Fibroblast of the aortic adventitia (primary cell): ENCODE measurements around the gene ELK4. TPM values are rescaled to one million over a fixed set of nuclear protein-coding genes. Genes with fewer than 3 reads are reported as not detected.

Experiments used
- DNase-seq: peaks from one replicate; pipeline ENCODE4 v3.0.0-alpha.2; 2010; ENCODE audit warnings: low read depth
- H3K4me3 ChIP-seq: 2 replicates; pipeline ENCODE4 v1.5.1; 2011; ENCODE audit warnings: low read depth, mild to moderate bottlenecking, control low read depth, low read length, moderate library complexity
- total RNA-seq: library from RNA; depleted of rRNA; stranded (reverse); fragments of >200 nt; gene quantifications from 2 replicates; pipeline ENCODE4 v1.2.3, GENCODE V29; 2012; ENCODE audit warnings: low replicate concordance
- TF ChIP-seq, protein P1 (sequence below): IDR thresholded peaks from 2 replicates; pipeline ENCODE4 v1.5.1; 2011; ENCODE audit warnings: mild to moderate bottlenecking, low read length, control low read depth, inconsistent platforms; ENCODE audit not compliant: insufficient read depth

ELK4 gene
- total RNA-seq, result 18.4 and 40.9 TPM in 2 replicates

GRCh38 chr1:205631768-205632668, at the start of gene ELK4:
Gene ELK4 (minus strand): TSS chr1:205632011. CDS start chr1:205623882, 8,129 bp downstream.
- DNase-seq, result peak; percentile 98
- peak within 1 kb of the TSS; percentile 84 for H3K4me3 ChIP-seq
- TF ChIP-seq, protein P1, sequence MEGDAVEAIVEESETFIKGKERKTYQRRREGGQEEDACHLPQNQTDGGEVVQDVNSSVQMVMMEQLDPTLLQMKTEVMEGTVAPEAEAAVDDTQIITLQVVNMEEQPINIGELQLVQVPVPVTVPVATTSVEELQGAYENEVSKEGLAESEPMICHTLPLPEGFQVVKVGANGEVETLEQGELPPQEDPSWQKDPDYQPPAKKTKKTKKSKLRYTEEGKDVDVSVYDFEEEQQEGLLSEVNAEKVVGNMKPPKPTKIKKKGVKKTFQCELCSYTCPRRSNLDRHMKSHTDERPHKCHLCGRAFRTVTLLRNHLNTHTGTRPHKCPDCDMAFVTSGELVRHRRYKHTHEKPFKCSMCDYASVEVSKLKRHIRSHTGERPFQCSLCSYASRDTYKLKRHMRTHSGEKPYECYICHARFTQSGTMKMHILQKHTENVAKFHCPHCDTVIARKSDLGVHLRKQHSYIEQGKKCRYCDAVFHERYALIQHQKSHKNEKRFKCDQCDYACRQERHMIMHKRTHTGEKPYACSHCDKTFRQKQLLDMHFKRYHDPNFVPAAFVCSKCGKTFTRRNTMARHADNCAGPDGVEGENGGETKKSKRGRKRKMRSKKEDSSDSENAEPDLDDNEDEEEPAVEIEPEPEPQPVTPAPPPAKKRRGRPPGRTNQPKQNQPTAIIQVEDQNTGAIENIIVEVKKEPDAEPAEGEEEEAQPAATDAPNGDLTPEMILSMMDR, result peak; percentile 79

- H3K4me3 ChIP-seq, result no peak overlapping the region
- no peak for DNase-seq
- TF ChIP-seq, protein P1, result no peak
Observed at GRCh38 chr1:205681364-205681763, 49.6 kb upstream of the ELK4 start.

DNA sequence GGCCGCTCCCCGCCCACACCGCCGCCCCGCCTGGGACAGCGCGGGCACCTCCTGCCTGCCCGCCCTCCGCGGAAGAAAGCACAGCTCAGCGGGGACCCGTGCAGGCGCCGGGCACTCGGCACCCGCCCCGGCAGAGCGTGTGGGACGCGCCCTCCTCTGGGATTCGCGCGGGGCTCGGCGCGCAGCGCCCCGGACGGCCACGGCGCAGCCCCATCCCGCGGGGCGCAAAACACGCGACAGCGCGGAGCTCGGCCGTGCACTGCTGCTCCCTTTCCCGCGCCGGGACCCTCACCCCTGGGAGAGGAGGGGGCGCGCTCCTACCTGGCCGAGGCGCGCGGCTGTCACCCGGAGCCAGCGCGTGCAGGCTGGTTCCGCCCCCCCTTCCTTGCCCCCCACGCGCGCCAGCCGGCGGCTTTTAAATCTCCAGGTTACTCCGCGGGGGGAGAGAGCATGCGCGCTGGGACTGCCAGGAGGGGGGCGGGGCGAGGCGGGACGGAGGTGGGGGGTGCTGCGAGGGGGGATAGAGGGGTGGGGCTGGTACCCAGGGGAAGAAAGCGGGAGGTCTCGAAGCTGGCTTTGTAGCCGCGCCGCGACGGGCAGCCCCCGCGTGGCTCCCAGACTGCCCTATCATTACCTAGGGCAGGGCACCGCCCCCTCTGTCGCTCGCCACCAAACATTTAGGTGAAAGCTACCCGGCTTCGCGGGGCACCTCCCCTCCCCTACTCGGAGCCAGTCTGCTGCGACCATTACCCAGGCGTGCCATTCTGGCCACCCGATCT, 48.5 kb upstream of the ELK4 start, which contains the start of gene SLC45A3:
Gene SLC45A3, minus strand, starts transcription at position 437 of the 779 bp plus-strand sequence. CDS start 15,853 bp downstream, outside the sequence.
- TF ChIP-seq, protein P1, result no peak
- peak within 1 kb of the TSS; percentile 69 for H3K4me3 ChIP-seq
- no peak for DNase-seq

GRCh38 chr1:205678286-205679111, 46.7 kb upstream of the ELK4 start:
- peak; percentile 84 for DNase-seq
- H3K4me3 ChIP-seq, result peak overlapping the region; percentile 69
- TF ChIP-seq, protein P1, result no peak

DNA sequence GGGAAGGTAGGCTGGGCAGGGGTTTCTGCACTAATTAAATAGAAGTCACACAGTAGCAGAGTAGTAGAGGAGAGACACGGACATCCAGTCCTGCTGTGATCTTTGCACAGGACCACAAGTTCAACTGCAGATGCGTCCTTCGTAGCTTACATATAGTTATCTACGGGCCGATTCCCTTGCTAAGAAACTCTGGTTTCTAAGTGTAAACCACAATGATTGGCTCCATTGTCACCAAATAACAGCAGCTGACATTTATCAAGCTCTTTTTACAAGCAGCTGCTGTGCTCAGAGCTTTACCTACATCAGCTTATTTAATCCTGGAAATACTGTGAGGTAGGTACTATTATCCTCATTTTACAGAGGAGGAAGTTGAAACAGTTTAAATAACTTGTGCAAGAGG, 45.4 kb upstream of the ELK4 start:
- no peak for DNase-seq
- no peak overlapping the region for H3K4me3 ChIP-seq
- TF ChIP-seq, protein P1, result no peak

DNA sequence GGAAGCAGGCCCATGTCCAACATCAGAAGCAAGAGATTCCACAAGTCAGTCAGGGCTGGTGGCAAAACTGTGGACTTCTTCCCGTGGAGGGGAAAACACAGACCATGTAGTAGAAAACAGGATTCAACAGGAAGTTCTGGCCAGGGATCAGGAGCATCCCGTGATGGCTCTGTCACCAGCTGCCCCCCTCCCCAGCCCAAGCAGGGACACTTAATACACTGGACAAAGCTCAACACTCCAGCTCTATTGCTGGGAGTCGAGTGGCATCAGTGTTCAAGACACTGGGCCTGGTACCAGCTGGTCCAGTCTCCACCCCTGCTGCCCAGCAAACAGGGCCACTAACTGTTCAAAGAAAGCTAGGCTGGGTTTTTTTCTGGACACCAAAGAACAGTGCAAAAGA, 44.8 kb upstream of the ELK4 start:
- DNase-seq, result no peak
- H3K4me3 ChIP-seq, result no peak overlapping the region
- TF ChIP-seq, protein P1, result no peak
